Left kidney (tissue), 2 donors: Measurements from ENCODE around the gene IGF1R. TPM values are rescaled to one million over a fixed set of nuclear protein-coding genes. Genes with fewer than 3 reads are reported as not detected.
A peak's percentile ranks its signal among the peaks of the same experiment; 100 is the strongest.

Source experiments
- DNase-seq: peaks from one replicate; pipeline ENCODE4 v3.0.0-alpha.2; 2013
- polyA plus RNA-seq: library from polyadenylated mRNA; unstranded; fragments of 120-200 nt; gene quantifications from one replicate; pipeline ENCODE4 v1.2.1, GENCODE V29; 2013; ENCODE audit not compliant: insufficient read length

Gene IGF1R
- polyA plus RNA-seq, 1 donor = 63.9 TPM

DNA sequence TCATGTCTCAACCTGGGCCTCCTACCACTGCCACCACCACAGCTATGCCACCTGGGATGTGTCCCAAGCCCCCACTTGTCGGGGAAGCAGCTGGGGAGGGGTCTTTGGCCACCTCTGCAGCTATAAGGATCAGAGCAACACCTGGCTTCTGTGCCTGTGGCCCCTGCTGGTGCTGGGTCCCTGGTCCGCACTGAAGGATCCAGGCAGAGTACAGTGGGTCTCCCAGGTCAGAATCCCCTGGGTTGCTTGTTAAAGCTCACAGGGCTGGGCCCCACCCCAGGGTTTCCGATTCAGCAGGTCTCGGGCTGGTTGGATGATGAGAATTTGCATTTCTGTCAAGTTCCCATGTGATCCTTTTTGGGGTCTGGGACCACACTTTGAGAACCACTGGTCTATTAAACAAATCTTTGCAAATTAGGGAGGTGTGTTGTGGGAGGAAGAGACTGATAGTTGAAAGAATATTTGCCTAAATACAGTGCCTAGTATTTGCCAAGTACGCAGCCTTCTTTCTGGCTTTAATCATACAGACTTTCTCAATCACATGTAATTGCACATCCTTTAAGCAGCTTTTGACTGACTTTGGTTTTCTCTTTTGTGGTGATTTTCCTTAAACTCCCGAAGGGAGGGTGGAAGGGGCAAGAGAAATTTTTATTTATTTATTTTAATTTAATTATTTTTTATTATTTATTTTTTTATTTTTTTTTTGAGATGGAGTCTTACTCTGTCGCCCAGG lies 127.3 kb downstream of the IGF1R start:
- no peak for DNase-seq

DNA sequence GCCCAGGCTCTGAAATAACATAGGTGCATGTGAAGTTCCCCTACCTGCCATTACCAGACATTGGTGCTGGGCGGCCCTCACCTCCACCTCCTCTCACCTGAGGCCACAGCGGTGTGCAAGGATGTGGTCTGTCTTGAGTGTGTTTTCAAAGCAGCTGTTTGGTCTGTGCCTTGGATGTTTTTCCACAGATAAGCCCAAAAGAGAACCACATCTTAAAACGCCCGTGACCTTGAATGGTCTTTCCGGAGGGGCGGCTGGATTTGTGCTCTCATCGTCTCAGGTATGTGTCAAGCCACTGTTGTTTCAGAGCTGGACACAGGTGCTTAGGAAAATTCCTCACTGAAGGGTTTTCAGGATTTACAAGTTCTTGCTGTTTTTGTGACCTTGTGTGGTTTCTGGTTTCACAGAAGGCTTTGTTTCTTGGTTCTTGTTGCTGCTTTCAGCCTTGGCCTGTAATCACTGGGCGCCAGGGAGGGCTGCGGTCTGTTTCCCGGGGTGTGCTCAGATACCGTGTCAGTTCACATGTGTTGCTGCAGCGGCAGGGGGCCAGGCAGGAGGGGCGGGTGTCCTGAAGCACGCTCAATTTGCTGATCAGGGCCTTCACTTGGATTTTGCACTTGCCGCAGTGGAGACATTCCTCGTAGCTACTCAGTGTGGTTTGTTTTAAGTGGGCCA lies 128.4 kb downstream of the IGF1R start:
- DNase-seq = peak; percentile 89

DNA sequence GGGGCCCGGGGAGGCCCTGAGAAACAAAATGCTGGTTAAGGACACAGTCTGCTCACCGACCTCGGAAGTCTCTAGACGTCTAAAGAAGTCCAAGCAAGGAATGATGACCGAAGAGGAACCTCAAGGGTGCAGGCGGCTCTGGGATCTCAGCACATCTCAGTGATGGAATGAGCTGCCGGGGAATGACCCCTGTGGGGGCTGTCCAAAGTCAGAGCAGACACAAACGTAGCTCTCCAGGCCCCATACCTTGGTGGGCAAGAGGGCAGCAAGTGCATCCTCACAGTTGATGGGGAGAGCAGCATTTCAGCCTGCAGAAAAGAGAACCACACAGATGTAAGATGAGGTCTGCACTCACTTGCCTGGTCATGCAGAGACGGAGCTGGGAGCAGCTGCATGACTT lies 129.1 kb downstream of the IGF1R start:
- DNase-seq = no peak

- DNase-seq = no peak
These were observed 130.1 kb downstream of the IGF1R start for GRCh38 chr15:98778263-98778959.

GRCh38 chr15:98778960-98779359 lies 130.6 kb downstream of the IGF1R start:
- no peak for DNase-seq

DNA sequence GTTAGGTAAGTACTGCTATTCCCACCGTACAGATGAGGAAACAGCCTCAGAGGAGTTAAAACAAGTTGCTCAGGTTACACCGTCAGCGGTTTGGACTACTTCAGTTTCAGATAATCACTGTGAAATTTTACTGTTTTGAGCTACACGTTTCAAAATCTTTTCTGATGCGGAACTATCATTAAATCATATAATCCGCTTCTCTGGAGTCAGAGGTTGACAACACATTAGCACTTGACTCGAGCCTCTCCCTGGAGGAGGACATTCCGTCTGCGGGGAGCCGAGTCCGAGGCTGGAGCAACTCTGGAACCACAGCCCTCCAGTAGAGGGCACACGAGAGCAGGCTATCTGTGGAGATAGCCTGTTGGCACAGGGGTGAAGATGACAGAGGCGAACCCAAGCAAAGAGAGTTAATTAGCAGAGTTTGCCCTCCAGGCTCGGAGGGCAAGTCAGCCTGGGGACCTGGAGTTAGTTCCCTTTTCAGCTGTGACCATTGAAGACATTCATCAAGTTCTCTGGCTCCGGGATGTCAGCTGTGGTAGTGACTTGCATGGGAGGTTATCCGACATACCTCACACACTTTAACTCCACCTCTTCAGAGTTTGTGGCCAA lies 131.2 kb downstream of the IGF1R start:
- DNase-seq = peak; percentile 74

GRCh38 chr15:98781838-98782237 lies 133.5 kb downstream of the IGF1R start:
- DNase-seq = no peak

GRCh38 chr15:98782801-98783200 lies 134.5 kb downstream of the IGF1R start:
- no peak for DNase-seq

- no peak for DNase-seq
These were observed 137.1 kb downstream of the IGF1R start for GRCh38 chr15:98785431-98785806.

GRCh38 chr15:98785807-98786621 lies 137.7 kb downstream of the IGF1R start:
- DNase-seq = peak; percentile 52

- no peak for DNase-seq
These were observed 138.4 kb downstream of the IGF1R start for GRCh38 chr15:98786717-98787116.

GRCh38 chr15:98787194-98787593 lies 138.9 kb downstream of the IGF1R start:
- no peak for DNase-seq

- no peak for DNase-seq
These were observed 139.8 kb downstream of the IGF1R start for GRCh38 chr15:98787936-98788757.

DNA sequence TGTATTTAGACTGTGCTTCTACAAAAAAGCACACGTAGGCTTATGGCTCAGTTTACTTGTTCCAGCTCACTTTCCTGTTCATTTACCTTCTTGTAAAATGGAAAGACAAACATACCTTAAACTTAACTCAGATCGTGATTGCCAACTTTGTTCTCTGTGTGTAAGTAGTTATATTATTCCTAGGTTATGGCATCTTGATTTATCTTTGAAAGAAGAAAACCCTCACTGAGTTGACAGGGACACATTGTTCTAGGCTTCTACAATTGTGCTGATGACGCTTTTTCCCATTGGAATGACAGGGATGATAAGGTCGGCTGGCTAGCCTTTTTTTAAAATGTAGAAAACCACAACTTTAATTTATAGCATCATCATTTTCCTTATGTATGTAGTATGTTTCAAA lies 140.7 kb downstream of the IGF1R start:
- DNase-seq = no peak

GRCh38 chr15:98790270-98790669 lies 141.9 kb downstream of the IGF1R start:
- DNase-seq = no peak

GRCh38 chr15:98791046-98791701 lies 142.8 kb downstream of the IGF1R start:
- no peak for DNase-seq

GRCh38 chr15:98792117-98792516 lies 143.8 kb downstream of the IGF1R start:
- no peak for DNase-seq

DNA sequence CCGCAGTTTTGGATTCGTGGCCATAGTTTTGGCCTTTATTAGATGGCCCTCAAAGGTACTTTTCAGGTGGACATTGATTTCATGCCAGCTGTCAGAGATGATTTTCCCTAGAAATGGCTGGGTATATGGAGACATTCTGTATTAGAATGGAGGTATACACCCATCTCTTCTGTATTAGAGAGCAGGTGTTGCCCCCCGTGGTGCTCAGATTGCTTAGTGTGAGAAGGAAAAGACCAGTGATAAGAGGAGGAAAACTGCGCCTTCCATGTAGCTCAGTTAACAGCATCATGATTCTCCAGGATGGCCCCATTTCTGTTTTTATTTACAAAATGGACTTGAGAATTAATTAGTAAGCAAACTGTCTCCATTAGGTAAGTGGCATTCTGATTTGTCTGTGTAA lies 145.9 kb downstream of the IGF1R start:
- no peak for DNase-seq

- DNase-seq = no peak
These were observed 146.4 kb downstream of the IGF1R start for GRCh38 chr15:98794748-98795147.

GRCh38 chr15:98795980-98796379 lies 147.6 kb downstream of the IGF1R start:
- no peak for DNase-seq
